GM12872 (cell line): ENCODE data around the gene GAB1.

Experiments used
- TF ChIP-seq, protein P1 (sequence below): IDR thresholded peaks from 3 replicates; pipeline ENCODE4 v1.5.1; 2011; ENCODE audit warnings: low read depth, mild to moderate bottlenecking, low read length, moderate library complexity; ENCODE audit not compliant: insufficient read depth

GAB1 gene

DNA sequence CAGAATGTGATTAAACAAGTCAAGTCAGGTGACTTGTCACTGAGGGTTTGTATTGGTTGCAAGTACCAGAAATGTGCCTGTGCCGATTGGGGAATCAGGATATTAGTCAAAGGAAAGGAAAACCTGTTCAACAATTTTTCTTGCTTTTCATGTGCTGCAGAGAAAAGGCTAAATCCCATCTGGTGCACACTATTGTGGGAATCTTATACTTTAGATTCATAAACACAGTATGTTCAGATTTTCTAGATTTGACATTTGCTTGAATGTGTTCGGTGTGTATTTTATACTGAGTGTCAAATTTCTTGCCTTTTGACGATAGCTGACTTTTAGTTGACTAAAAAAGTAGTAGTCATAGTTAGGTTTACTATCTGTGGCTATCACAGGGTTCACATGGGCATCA, 37.6 kb downstream of the GAB1 start:
- TF ChIP-seq, protein P1, sequence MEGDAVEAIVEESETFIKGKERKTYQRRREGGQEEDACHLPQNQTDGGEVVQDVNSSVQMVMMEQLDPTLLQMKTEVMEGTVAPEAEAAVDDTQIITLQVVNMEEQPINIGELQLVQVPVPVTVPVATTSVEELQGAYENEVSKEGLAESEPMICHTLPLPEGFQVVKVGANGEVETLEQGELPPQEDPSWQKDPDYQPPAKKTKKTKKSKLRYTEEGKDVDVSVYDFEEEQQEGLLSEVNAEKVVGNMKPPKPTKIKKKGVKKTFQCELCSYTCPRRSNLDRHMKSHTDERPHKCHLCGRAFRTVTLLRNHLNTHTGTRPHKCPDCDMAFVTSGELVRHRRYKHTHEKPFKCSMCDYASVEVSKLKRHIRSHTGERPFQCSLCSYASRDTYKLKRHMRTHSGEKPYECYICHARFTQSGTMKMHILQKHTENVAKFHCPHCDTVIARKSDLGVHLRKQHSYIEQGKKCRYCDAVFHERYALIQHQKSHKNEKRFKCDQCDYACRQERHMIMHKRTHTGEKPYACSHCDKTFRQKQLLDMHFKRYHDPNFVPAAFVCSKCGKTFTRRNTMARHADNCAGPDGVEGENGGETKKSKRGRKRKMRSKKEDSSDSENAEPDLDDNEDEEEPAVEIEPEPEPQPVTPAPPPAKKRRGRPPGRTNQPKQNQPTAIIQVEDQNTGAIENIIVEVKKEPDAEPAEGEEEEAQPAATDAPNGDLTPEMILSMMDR: no peak

DNA sequence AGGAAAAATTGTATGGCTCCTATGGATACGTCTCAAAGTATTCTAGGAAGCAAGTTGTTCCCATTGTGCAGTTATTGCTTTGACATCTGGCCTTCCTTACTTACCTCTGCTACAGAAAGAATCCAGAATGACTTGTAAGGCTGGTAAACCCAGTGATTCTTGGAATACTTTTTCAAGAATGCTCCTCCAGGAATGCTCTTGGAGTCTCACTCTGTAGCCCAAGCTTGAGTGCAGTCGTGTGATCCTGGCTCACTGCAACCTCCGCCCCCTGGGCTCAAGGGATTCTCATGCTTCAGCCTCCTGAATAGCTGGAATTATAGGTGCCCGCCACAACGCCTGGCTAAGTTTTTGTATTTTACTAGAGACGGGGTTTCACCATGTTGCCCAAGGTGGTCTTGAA, 38.1 kb downstream of the GAB1 start:
- TF ChIP-seq, protein P1: no peak

DNA sequence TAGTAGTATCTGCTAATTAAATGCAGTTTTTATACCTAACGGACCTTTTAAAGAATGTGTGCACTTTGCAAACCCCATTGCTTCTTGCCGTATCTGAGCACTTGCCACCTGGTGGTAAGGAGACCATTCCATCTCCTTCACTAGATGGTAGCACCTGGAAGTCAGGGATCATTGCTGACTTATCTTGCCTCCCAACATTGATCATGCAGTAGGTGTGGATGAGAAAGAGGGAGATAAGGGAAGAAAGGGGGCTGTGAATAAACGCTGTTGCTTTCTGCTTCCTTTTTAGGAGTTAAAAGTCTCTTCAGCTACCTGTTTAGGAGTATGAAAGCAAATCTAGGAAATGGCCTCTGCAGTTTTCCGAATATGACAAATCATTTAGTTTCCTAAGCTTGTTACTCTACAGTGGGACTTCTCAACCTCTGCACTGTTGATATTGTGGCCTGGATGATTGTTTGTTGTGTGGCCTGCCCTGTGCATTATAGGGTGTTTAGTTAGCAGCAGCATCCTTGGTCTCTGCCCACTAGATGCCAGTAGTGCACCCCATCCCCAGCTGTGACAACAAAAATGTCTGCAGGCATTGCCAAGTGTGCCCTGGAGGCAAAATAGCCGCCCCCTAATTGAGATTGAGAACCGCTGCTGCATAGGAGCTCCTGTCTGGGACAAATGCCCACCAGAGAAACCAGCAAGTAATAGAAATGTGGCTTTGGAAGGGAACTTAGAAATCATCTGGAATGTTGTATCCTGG, 38.8 kb downstream of the GAB1 start:
- TF ChIP-seq, protein P1: peak; percentile 83

DNA sequence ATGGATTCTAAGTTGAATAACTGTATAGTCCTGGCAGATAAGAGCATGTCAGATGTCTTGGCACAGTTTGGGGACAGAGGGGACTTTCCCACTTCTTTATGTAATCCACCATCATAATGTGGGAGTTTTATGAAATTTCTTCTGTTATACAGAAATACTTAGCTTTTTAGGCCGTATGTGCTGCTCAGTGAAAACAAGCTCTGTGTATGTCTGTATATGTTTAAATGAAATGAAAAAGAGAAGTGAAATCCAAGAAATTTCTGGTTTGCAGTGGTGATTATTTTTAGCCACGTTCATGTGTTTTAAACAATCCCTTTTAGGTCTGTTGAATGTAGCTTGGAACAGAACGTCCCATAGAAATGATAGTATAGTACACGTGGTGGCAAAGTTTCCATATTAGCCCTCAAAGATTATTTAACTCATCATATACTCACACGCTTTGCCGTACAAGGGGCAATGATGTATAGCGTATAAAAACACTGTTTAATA, 41.0 kb downstream of the GAB1 start:
- TF ChIP-seq, protein P1: no peak

DNA sequence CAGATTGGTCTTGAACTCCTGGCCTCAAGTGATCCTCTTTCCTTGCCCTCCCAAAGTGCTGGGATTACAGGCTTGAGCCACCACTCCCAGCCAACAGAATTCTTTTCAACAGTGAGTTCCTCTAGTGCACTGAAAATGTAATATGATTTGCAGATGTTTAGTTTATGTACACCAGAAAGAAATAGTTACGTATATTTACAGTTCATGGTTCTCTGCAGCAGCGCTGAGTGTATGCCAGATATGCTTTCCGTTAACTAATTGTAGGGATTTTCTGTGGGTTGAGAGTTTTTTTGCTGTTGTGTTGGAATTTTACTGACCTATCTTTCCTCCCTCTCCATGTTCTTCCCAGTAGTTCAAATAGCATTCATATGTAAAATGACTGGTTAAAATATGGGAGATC, 44.0 kb downstream of the GAB1 start:
- TF ChIP-seq, protein P1: no peak

DNA sequence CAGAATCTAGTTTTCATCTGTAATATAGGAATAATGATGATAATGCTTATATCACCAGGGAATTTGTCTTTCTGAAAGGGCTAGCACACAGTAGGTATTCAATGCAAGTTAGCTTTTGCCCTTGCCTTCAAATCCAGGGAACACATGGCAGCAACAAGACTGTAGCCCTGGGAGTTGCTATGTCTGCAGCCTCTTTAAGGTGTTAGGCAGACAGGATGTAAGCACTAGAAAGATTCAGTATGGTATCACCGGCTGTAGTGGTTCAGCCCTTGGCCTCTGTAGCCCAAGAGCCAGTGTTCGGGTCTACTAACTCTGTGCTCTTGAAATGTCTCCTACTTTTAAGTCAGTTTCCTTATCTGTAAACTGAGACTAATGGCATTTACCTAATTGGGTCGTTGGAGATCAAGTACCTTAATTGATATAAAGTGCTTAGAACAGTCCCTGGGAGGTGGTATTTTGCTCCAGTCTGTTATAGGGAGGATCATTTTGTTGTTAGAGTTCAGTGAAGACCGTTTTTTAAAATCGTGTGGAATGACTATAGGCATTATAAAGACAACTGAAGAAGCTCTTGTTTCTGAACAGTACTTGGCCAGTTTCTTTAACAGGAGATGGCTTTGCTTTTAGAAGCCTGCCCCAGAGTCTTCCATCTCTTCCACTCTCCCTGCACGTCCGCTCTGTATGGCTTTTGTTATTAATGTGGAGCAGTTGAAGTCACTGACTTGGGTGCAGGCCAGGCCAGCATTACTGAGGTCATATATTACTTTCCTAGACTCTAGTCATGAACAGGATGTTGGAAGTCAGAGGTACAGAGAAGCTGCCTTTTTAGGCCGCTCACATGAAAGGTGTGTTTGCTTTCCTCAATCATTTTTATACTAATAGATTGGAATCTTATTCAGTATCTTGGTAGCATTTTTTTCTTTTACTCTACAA, 44.8 kb downstream of the GAB1 start:
- TF ChIP-seq, protein P1: no peak

DNA sequence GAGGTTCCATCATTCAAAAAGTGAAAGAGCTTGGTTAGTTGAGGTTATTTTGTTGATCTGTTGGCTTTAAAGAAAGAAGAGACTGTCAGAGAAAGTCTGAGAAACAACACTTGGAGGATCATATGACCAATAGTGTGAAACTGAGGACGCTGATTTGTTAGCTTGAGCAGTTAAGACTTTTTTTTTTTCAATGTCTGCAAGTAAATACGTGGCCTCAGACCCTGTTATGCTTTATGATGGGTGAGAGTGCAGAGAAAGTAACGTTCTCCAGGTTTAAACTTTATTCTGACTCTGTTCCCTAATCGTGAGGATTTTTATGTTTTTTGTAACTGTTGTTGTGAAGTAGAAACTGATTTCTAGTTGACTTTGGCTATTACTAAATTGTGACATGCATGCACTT, 45.9 kb downstream of the GAB1 start:
- TF ChIP-seq, protein P1: no peak
